Measurements from ENCODE around the gene MYCBP2. TPM values are rescaled to one million over a fixed set of nuclear protein-coding genes. Genes with fewer than 3 reads are reported as not detected.

MYCBP2 gene
- total RNA-seq, 1 experiment from 2014 or later, result 51.8 TPM

- ChIA-PET POLR2A (interaction anchor here (1.8 to 2.4 kb wide), 2 partner anchors 20 to 24 kb away, joined by 6 to 21 read pairs; partner anchors contain the start of gene MYCBP2), CTCF (no interaction called here)
- H3K36me3 Mint-ChIP-seq (ENCODE audit: insufficient read depth, unreplicated experiment), result peaks cover 4% of the 10 kb centered on the region
- intact Hi-C loops (cut with micrococcal nuclease), result no loop called here
- peaks cover 5% of the 10 kb centered on the region for H3K9me3 Mint-ChIP-seq (ENCODE audit: unreplicated experiment)
- peaks cover 53% of the 10 kb centered on the region for H3K4me1 Mint-ChIP-seq (ENCODE audit: insufficient read depth, unreplicated experiment)
- TF ChIP-seq CTCF (IDR thresholded peaks at IDR 0.05; ENCODE audit: unreplicated experiment), result no peak
- H3K4me3 Mint-ChIP-seq (ENCODE audit: unreplicated experiment), result no peak overlapping the region
- H3K27ac Mint-ChIP-seq (ENCODE audit: low read depth, unreplicated experiment), result peak overlapping the region; percentile 55
- DNase-seq (ENCODE audit: unreplicated experiment), result no peak
- no peaks in the 10 kb centered on the region for H3K27me3 Mint-ChIP-seq (ENCODE audit: insufficient read depth, unreplicated experiment)
- BruUV-seq (replicated peaks), result no TSS peak
These were observed 21.6 kb downstream of the MYCBP2 start for GRCh38 chr13:77305266-77305665.

GRCh38 chr13:77300176-77301037 lies 26.5 kb downstream of the MYCBP2 start:
- Mint-ChIP-seq H3K9me3 (ENCODE audit: unreplicated experiment) (no peaks in the 10 kb centered on the region), H3K36me3 (ENCODE audit: insufficient read depth, unreplicated experiment) (peaks cover 10% of the 10 kb centered on the region), H3K4me1 (ENCODE audit: insufficient read depth, unreplicated experiment) (peaks cover 25% of the 10 kb centered on the region), H3K27ac (ENCODE audit: low read depth, unreplicated experiment) (no peak overlapping the region), H3K27me3 (ENCODE audit: insufficient read depth, unreplicated experiment) (no peaks in the 10 kb centered on the region), H3K4me3 (ENCODE audit: unreplicated experiment) (no peak overlapping the region)
- TF ChIP-seq CTCF (IDR thresholded peaks at IDR 0.05; ENCODE audit: unreplicated experiment), result no peak
- ChIA-PET CTCF (interaction anchor here (0.6 to 1.4 kb wide), 4 partner anchors 14 to 1399 kb away, joined by 3 to 4 read pairs (median 4); no protein-coding TSS in a partner anchor), POLR2A (interaction anchor here (0.6 to 2.4 kb wide), 10 partner anchors 11 to 1106 kb away, joined by 3 to 18 read pairs (median 3); partner anchors contain the start of genes FBXL3 and MYCBP2)
- no TSS peak for BruUV-seq (replicated peaks)
- intact Hi-C loops (cut with micrococcal nuclease), result loop anchor here (1.0 kb wide), 1 partner anchor 10 kb away; no protein-coding TSS in a partner anchor
- DNase-seq (ENCODE audit: unreplicated experiment), result peak; percentile 65

GRCh38 chr13:77299587-77299986 lies 27.3 kb downstream of the MYCBP2 start:
- intact Hi-C loops (cut with micrococcal nuclease), result no loop called here
- peaks cover 20% of the 10 kb centered on the region for H3K4me1 Mint-ChIP-seq (ENCODE audit: insufficient read depth, unreplicated experiment)
- no TSS peak for BruUV-seq (replicated peaks)
- H3K9me3 Mint-ChIP-seq (ENCODE audit: unreplicated experiment), result no peaks in the 10 kb centered on the region
- H3K4me3 Mint-ChIP-seq (ENCODE audit: unreplicated experiment), result no peak overlapping the region
- no peak for TF ChIP-seq CTCF (IDR thresholded peaks at IDR 0.05; ENCODE audit: unreplicated experiment)
- no peak for DNase-seq (ENCODE audit: unreplicated experiment)
- ChIA-PET CTCF (interaction anchor here (0.6 to 1.4 kb wide), 3 partner anchors 27 to 1398 kb away, joined by 3 to 4 read pairs (median 3); no protein-coding TSS in a partner anchor), POLR2A (interaction anchor here (1.1 to 2.4 kb wide), 4 partner anchors 11 to 273 kb away, joined by 3 to 18 read pairs (median 6); partner anchors contain the start of genes FBXL3 and MYCBP2)
- no peaks in the 10 kb centered on the region for H3K27me3 Mint-ChIP-seq (ENCODE audit: insufficient read depth, unreplicated experiment)
- H3K36me3 Mint-ChIP-seq (ENCODE audit: insufficient read depth, unreplicated experiment), result peaks cover 18% of the 10 kb centered on the region
- H3K27ac Mint-ChIP-seq (ENCODE audit: low read depth, unreplicated experiment), result no peak overlapping the region

GRCh38 chr13:77298426-77298825 lies 28.5 kb downstream of the MYCBP2 start:
- intact Hi-C loops (cut with micrococcal nuclease), result no loop called here
- ChIA-PET POLR2A (interaction anchor here (2.3 kb wide), 1 partner anchor 32 kb away, joined by 7 read pairs; no protein-coding TSS in a partner anchor), CTCF (interaction anchor here (0.6 to 0.8 kb wide), 3 partner anchors 16 to 1210 kb away, joined by 3 to 5 read pairs (median 3); no protein-coding TSS in a partner anchor)
- Mint-ChIP-seq H3K27ac (ENCODE audit: low read depth, unreplicated experiment) (no peak overlapping the region), H3K9me3 (ENCODE audit: unreplicated experiment) (no peaks in the 10 kb centered on the region), H3K4me3 (ENCODE audit: unreplicated experiment) (no peak overlapping the region), H3K27me3 (ENCODE audit: insufficient read depth, unreplicated experiment) (no peaks in the 10 kb centered on the region), H3K4me1 (ENCODE audit: insufficient read depth, unreplicated experiment) (peaks cover 16% of the 10 kb centered on the region), H3K36me3 (ENCODE audit: insufficient read depth, unreplicated experiment) (peaks cover 21% of the 10 kb centered on the region)
- DNase-seq (ENCODE audit: unreplicated experiment), result no peak
- no peak for TF ChIP-seq CTCF (IDR thresholded peaks at IDR 0.05; ENCODE audit: unreplicated experiment)
- no TSS peak for BruUV-seq (replicated peaks)

Data from MCF 10A (cell line).